ENCODE data around the gene CLCNKA. TPM values are rescaled to one million over a fixed set of nuclear protein-coding genes. Genes with fewer than 3 reads are reported as not detected.
"Not testable (repeated sequence)": the region's sequence is repeated elsewhere in the genome, so short reads cannot be mapped to it uniquely, and the experiment has no call there.

The CLCNKA gene
- total RNA-seq, 4 donors from 2014 or later: 0.64 to 0.94 (median 0.80) TPM; not detected in 1

DNA sequence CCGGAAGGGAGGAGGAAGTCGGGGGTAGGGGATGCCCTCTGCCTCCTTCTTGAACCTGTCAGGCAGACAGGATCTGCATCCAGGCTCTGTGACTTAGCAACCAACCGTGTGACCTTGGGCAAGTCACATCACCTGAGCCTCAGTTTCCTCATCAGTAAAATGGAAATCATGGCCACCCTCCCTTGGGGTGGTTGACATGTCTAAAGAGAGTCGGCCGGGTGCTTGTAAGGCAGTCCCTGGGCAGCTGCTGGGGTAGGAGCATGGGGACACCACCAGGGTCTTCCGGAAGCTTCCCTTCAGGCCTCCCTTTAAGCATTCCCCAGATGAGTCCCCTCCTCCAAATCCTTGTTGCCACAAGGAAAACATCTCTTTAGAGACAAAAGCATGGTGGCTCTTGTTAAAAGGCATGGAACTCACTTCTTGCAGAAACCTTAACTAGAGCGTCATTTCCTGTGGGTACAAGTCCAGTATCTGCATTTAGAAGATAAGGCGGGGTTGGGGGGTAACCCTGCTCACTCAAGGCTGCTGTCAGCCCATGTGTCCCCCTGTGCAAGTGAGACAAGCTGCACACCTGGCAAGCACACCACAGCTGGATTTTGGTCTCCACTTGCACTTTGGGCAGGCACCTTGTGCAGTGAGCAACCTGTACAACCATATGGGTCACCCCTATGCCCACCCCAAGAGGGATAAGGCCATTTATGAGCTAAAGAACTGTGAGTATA, 32.1 kb downstream of the CLCNKA start:
- Histone ChIP-seq H3K9me3 (no peaks in the 10 kb centered on the region), H3K4me3 (no peak overlapping the region), H3K27ac (no peak overlapping the region), H3K36me3 (no peaks in the 10 kb centered on the region), H3K27me3 (no peaks in the 10 kb centered on the region), H3K4me1 (peaks cover 0 to 1% of the 10 kb centered on the region in 2 donors)
- intact Hi-C loops (cut with DNase I; ENCODE audit: low total_unique reads) (no loop called here), in situ Hi-C loops (cut with MboI; ENCODE audit: low sequenced_read_pairs in 4 of 4) (loop anchor here in 3 of 4 donors (10.0 to 25.0 kb wide), 2 partner anchors 49 to 242 kb away; partner anchors contain the start of genes SRARP (in 2 of the 3) and UQCRHL (in 1 of the 3))
- no peak for TF ChIP-seq POLR2A (IDR thresholded peaks at IDR 0.05)
- TF ChIP-seq, protein P1, sequence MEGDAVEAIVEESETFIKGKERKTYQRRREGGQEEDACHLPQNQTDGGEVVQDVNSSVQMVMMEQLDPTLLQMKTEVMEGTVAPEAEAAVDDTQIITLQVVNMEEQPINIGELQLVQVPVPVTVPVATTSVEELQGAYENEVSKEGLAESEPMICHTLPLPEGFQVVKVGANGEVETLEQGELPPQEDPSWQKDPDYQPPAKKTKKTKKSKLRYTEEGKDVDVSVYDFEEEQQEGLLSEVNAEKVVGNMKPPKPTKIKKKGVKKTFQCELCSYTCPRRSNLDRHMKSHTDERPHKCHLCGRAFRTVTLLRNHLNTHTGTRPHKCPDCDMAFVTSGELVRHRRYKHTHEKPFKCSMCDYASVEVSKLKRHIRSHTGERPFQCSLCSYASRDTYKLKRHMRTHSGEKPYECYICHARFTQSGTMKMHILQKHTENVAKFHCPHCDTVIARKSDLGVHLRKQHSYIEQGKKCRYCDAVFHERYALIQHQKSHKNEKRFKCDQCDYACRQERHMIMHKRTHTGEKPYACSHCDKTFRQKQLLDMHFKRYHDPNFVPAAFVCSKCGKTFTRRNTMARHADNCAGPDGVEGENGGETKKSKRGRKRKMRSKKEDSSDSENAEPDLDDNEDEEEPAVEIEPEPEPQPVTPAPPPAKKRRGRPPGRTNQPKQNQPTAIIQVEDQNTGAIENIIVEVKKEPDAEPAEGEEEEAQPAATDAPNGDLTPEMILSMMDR (IDR thresholded peaks at IDR 0.05 in 4 of 5, conservative IDR thresholded peaks at IDR 0.05 in 1 of 5): no peak
- DNase-seq: no peak
- no peak for ATAC-seq

GRCh38 chr1:16054598-16055540, 33.0 kb downstream of the CLCNKA start:
- intact Hi-C loops (cut with DNase I; ENCODE audit: low total_unique reads): no loop called here
- TF ChIP-seq POLR2A (IDR thresholded peaks at IDR 0.05): no peak
- TF ChIP-seq, protein P1 (IDR thresholded peaks at IDR 0.05 in 4 of 5, conservative IDR thresholded peaks at IDR 0.05 in 1 of 5): no peak
- Histone ChIP-seq H3K4me3 (no peak overlapping the region), H3K27ac (no peak overlapping the region), H3K36me3 (no peaks in the 10 kb centered on the region), H3K9me3 (no peaks in the 10 kb centered on the region), H3K27me3 (no peaks in the 10 kb centered on the region), H3K4me1 (no peaks in the 10 kb centered on the region)
- DNase-seq (no peak), ATAC-seq (no peak)
- in situ Hi-C loops (cut with MboI; ENCODE audit: low sequenced_read_pairs in 4 of 4): loop anchor here in 3 of 4 donors (10.0 to 25.0 kb wide), 2 partner anchors 50 to 243 kb away; partner anchors contain the start of genes SRARP (in 2 of the 3) and UQCRHL (in 1 of the 3)

DNA sequence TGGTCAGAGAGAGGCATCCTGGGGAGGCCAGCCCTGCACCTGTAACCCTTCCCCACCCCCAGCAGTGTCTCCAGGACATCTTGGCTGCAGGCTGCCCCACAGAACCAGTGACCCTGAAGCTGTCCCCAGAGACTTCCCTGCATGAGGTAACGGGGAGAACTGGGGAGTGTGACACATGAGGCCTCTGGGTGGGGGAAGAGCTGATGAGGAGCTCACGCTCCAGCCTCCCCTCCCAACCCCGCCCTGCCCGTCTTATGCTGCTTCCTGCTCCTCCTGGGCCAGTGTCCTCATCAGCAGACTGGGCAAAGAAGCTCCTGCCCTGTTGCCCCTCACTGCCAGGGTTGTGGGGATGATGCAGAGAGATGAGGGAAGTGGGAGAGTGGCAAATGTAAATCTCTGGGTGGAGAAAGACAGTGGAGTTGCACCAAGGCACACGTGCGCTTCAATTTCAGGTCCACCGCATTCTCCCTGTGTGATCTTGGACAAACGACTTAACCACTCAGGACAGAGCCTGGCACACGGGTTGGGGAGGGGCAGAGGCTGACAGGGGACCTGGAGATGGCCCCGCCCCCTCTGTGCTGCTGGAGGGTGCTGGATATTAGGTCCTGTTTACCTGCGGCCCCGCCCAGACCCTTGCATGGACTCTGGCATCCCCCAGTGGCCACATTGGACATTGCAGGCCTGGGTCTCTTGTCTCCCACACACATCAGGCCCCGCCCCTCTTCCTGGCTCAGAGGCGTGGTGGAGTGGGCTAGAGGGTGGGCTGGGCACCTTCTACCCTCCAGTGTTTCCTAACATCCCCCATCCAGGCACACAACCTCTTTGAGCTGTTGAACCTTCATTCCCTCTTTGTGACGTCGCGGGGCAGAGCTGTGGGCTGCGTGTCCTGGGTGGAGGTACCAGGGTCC, 34.0 kb downstream of the CLCNKA start:
- no peaks in the 10 kb centered on the region for H3K9me3 ChIP-seq
- no peak overlapping the region for H3K27ac ChIP-seq
- intact Hi-C loops (cut with DNase I; ENCODE audit: low total_unique reads): loop anchor here (1.0 kb wide), 2 partner anchors 47 to 264 kb away; no protein-coding TSS in a partner anchor
- in situ Hi-C loops (cut with MboI; ENCODE audit: low sequenced_read_pairs in 4 of 4): loop anchor here in 3 of 4 donors (10.0 to 25.0 kb wide), 2 partner anchors 51 to 244 kb away; partner anchors contain the start of genes SRARP (in 2 of the 3) and UQCRHL (in 1 of the 3)
- TF ChIP-seq, protein P1 (IDR thresholded peaks at IDR 0.05 in 4 of 5, conservative IDR thresholded peaks at IDR 0.05 in 1 of 5): peak; percentile 80 to 99 (median 97)
- no peak for TF ChIP-seq POLR2A (IDR thresholded peaks at IDR 0.05)
- no peak overlapping the region for H3K4me3 ChIP-seq
- H3K4me1 ChIP-seq: no peaks in the 10 kb centered on the region
- DNase-seq (peak; percentile 61 to 81), ATAC-seq (peak; percentile 80 to 91)
- H3K36me3 ChIP-seq: no peaks in the 10 kb centered on the region
- no peaks in the 10 kb centered on the region for H3K27me3 ChIP-seq

GRCh38 chr1:16056521-16056912, 34.7 kb downstream of the CLCNKA start:
- not testable (repeated sequence) for DNase-seq, H3K36me3 ChIP-seq, H3K9me3 ChIP-seq, H3K27ac ChIP-seq, ATAC-seq, H3K27me3 ChIP-seq, H3K4me3 ChIP-seq, H3K4me1 ChIP-seq
- in situ Hi-C loops (cut with MboI; ENCODE audit: low sequenced_read_pairs in 4 of 4) (loop anchor here in 3 of 4 donors (10.0 to 25.0 kb wide), 2 partner anchors 52 to 244 kb away; partner anchors contain the start of genes SRARP (in 2 of the 3) and UQCRHL (in 1 of the 3)), intact Hi-C loops (cut with DNase I; ENCODE audit: low total_unique reads) (loop anchor here (1.0 kb wide), 2 partner anchors 47 to 264 kb away; no protein-coding TSS in a partner anchor)

GRCh38 chr1:16057314-16057915, 35.6 kb downstream of the CLCNKA start:
- H3K4me1 ChIP-seq; ATAC-seq; H3K27ac ChIP-seq; H3K27me3 ChIP-seq; H3K36me3 ChIP-seq; H3K4me3 ChIP-seq; DNase-seq; intact Hi-C loops (cut with DNase I; ENCODE audit: low total_unique reads); H3K9me3 ChIP-seq: not testable (repeated sequence)
- in situ Hi-C loops (cut with MboI; ENCODE audit: low sequenced_read_pairs in 4 of 4): loop anchor here in 3 of 4 donors (10.0 to 25.0 kb wide), 2 partner anchors 53 to 245 kb away; partner anchors contain the start of genes SRARP (in 2 of the 3) and UQCRHL (in 1 of the 3)

GRCh38 chr1:16058394-16059120, 36.7 kb downstream of the CLCNKA start:
- H3K27me3 ChIP-seq, H3K36me3 ChIP-seq, H3K4me1 ChIP-seq, H3K4me3 ChIP-seq, H3K9me3 ChIP-seq, DNase-seq, ATAC-seq, H3K27ac ChIP-seq: not testable (repeated sequence)
- in situ Hi-C loops (cut with MboI; ENCODE audit: low sequenced_read_pairs in 4 of 4): loop anchor here in 3 of 4 donors (10.0 to 25.0 kb wide), 2 partner anchors 54 to 246 kb away; partner anchors contain the start of genes SRARP (in 2 of the 3) and UQCRHL (in 1 of the 3)
- intact Hi-C loops (cut with DNase I; ENCODE audit: low total_unique reads): loop anchor here (1.0 kb wide), 2 partner anchors 8 to 21 kb away; no protein-coding TSS in a partner anchor

All from gastrocnemius medialis (tissue), 4 donors.